Subcutaneous adipose tissue (tissue), 4 donors: ENCODE results near the gene FBXO9. TPM values are rescaled to one million over a fixed set of nuclear protein-coding genes. Genes with fewer than 3 reads are reported as not detected.

Experiments used
- small RNA-seq: library from RNA; depleted of rRNA; stranded (forward); fragments of <200 nt; gene quantifications from one replicate; pipeline ENCODE3, GENCODE V24; 2016
- total RNA-seq, 4 donors: library from RNA; depleted of rRNA; stranded (reverse); fragments of >200 nt; gene quantifications; one replicate each; pipeline ENCODE4 v1.1.0, GENCODE V29; 2016
- TF ChIP-seq, protein P1 (sequence below): fragments of 450-650 bp; IDR thresholded peaks from one replicate; pipeline ENCODE4 v1.5.1; 2016; ENCODE audit warnings: low read depth, mild to moderate bottlenecking, control low read depth, antibody characterized with exemption, moderate library complexity

FBXO9 gene
- total RNA-seq, 4 donors from 2014 or later = 59.0 to 74.6 (median 69.7) TPM

DNA sequence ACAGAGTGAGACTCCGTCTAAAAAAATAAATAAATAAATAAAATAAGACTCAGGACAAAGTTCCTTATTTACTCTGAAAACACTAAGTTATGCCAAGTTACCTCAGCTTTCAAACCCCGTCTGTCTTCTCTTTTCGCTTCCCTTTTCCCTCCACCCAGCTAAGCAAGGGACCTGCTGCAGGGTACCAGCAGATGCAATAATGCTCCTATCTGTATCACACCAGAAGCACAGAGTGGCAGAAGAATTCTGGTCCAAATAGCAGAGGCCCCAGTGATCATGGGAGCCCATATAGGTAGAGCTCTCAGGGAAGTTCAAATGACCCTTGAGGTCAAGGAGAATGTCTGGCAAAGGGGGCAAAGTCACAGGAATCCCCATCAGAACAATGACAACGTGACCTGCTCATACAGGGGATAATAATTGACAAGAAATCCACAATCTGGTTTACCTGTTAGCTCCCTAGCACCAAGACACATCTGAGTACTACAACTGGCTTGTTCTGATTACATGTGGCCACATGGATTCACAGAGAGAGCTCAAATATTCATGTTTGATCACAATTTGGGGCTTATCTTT, 74.7 kb downstream of the FBXO9 start:
- TF ChIP-seq, protein P1, sequence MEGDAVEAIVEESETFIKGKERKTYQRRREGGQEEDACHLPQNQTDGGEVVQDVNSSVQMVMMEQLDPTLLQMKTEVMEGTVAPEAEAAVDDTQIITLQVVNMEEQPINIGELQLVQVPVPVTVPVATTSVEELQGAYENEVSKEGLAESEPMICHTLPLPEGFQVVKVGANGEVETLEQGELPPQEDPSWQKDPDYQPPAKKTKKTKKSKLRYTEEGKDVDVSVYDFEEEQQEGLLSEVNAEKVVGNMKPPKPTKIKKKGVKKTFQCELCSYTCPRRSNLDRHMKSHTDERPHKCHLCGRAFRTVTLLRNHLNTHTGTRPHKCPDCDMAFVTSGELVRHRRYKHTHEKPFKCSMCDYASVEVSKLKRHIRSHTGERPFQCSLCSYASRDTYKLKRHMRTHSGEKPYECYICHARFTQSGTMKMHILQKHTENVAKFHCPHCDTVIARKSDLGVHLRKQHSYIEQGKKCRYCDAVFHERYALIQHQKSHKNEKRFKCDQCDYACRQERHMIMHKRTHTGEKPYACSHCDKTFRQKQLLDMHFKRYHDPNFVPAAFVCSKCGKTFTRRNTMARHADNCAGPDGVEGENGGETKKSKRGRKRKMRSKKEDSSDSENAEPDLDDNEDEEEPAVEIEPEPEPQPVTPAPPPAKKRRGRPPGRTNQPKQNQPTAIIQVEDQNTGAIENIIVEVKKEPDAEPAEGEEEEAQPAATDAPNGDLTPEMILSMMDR = no peak

DNA sequence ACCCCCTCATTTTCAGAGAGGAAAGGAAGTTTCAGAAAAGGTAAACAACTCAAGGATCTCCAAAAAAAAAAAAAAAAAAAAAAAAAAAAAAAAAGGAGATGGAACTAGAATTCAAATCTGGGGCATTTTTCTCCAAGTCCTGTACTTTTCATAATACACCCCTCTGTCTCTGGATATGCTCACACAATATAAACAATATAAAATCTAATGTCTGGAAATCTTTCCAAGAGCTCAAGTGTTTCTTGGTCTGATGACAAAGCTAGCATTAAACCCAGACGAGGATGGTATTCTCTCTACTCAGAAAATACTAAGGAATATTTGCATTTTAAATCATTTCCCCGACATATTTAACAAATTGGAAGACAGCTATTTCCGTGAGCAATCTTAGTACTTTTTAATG, 77.6 kb downstream of the FBXO9 start:
- TF ChIP-seq, protein P1 = no peak

DNA sequence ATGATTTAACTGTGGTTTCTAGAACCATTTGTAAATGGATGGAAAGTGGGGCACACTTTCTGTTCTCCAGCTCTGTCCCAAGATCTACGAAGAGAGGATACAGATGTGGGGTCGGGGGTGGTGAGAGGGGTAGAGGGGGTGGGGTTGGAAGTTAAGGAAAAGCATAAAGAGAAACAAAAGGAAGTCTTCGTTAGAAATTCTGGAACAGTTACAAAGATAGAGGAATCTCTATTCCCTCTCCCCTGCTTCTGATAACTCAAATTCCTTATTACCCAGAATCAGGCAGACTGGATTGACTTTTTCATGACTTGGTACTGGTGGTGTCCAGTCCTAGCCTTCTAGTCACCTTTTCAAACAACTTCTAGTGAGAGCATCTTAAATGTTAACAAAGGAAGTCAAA, 78.5 kb downstream of the FBXO9 start:
- TF ChIP-seq, protein P1 = no peak

DNA sequence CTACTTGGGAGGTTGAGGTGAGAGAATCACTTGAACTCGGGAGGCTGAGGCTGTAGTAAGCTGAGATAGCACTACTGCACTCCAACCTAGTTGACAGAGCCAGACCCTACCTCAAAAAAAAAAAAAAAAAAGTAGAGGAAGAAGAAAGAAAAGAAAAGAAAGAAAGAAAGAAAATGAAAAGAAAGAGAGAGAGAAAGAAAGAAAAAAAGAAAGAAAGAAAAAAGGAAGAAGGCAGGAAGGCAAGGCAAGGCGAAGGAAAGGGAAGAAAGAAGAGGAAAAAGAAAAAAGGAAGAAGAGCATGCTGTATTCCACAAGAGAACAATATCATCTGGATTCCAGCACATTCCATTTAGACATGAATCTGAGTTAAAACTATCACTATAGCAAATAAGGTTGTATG, 79.6 kb downstream of the FBXO9 start:
- TF ChIP-seq, protein P1 = no peak

DNA sequence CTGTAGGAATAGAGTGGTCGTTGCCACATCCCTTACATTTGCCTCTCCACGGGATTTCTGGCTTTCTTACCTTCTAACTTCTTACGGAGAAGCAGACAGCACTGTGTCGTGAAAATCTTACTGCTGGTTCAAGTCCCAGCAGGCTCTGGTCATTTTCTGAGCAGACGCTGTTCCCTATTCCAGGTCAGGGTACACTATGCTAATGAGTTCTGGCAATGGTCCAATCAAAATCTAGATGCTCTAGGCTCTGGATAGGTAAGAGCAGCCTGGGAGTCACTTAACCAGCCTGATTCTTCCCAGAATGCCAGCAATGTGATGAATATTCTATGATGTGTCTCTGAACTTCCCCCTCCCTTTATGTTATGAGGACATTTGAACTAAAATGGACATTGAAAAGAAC, 83.5 kb downstream of the FBXO9 start, which contains the start of gene GCM1:
Gene GCM1 (minus strand): TSS at position 158 of the 400 bp plus-strand sequence. CDS start 3,209 bp downstream, outside the sequence.
- TF ChIP-seq, protein P1 = no peak

Small RNA genes lying within 50 kb of the gene (small RNA-seq; reads per million reads assigned to genes)
- not detected for gene RN7SL244P

Other genes starting within 250 kb of the FBXO9 start
- not detected for gene GSTA5, start 224.6 kb upstream of the FBXO9 start, total RNA-seq
- not detected for gene GSTA3, start 155.7 kb upstream of the FBXO9 start, total RNA-seq
- 10 to 100 TPM; 19.8 to 30.5 (median 24.8) TPM for gene GSTA4, start 70.1 kb upstream of the FBXO9 start, total RNA-seq
- 10 to 100 TPM; 17.2 to 26.2 (median 19.3) TPM for gene CILK1, start 3.6 kb upstream of the FBXO9 start, total RNA-seq
- gene GCM1, start 83.4 kb downstream of the FBXO9 start, total RNA-seq = under 1 TPM in 1 of 4 donors, not detected in 3; 0.16 TPM